HCT116 (cell line): Measurements from ENCODE around the gene ING3. TPM values are rescaled to one million over a fixed set of nuclear protein-coding genes. Genes with fewer than 3 reads are reported as not detected.

Experiments used
- ATAC-seq: fragments of 200-7000 bp; cut with Tn5 transposase; 2 replicates; pipeline ENCODE4 v1.9.1; 2020; ENCODE audit warnings: mild to moderate bottlenecking, moderate library complexity
- BruUV-seq: library from RNA; stranded (reverse); fragments of 400-500 nt; replicated peaks from 2 replicates; lab custom pipeline; 2021; lab: Mats Ljungman, UMichigan
- CTCF ChIA-PET: fragments of 300-600 bp; sonication (Branson Sonifier 250); formaldehyde crosslinking; loops from one replicate; lab custom pipeline; 2021; ENCODE audit warnings: antibody characterized with exemption; lab: Charles Lee
- POLR2A ChIA-PET: fragments of 300-600, 350-600 bp; sonication (Branson Sonifier 250); formaldehyde crosslinking; loops from one replicate; lab custom pipeline; 2021; ENCODE audit warnings: antibody characterized with exemption; lab: Charles Lee
- RAD21 ChIA-PET, 2 experiments: fragments of 300-600 bp; sonication (Branson Sonifier 250); formaldehyde crosslinking; loops; one replicate each; lab custom pipeline; 2023; ENCODE audit warnings: low total read pairs in 2 of 2; ENCODE audit not compliant: uncharacterized antibody in 2 of 2, unreplicated experiment in 2 of 2, low non-redundant PET in 1 of 2; lab: Charles Lee
- DNase-seq: peaks from one replicate; pipeline ENCODE4 v3.0.0-alpha.2; 2010; ENCODE audit warnings: low read depth, low spot score
- H2AFZ ChIP-seq: fragments of 200-600 bp; shearing (Covaris generic), sonication (generic); 2 replicates; pipeline ENCODE4 v1.6.1; 2017; ENCODE audit warnings: low read depth, mixed run types, mixed read lengths, antibody characterized with exemption, low read length; ENCODE audit not compliant: poor library complexity, severe bottlenecking
- H3K27ac ChIP-seq: 2 replicates; pipeline ENCODE4 v1.5.1; 2012; ENCODE audit warnings: low read depth, low read length
- H3K27me3 ChIP-seq: fragments of 200-600 bp; sonication (generic); 2 replicates; pipeline ENCODE4 v1.6.1; 2016; ENCODE audit warnings: mixed run types, low read length, mixed read lengths; ENCODE audit not compliant: insufficient read depth
- H3K36me3 ChIP-seq, 2 experiments: fragments of 200-500 bp in 1 of 2; fragments of 200-600 bp in 1 of 2; sonication (Bioruptor generic) in 1 of 2; sonication (generic) in 1 of 2; 2 replicates each; pipeline versions ENCODE4 v1.5.1 to v1.6.1; 2014 to 2016; ENCODE audit warnings: low read length in 2 of 2, inconsistent platforms in 1 of 2, mixed read lengths in 1 of 2, mixed run types in 1 of 2; ENCODE audit not compliant: insufficient read depth in 2 of 2, control insufficient read depth in 1 of 2
- H3K4me1 ChIP-seq, 2 experiments: fragments of 200-600 bp in 1 of 2; sonication (generic) in 1 of 2; 2 replicates each; pipeline versions ENCODE4 v1.5.1 to v1.6.1; 2012 to 2017; ENCODE audit warnings: low read length in 2 of 2, inconsistent platforms in 1 of 2, mild to moderate bottlenecking in 1 of 2, mixed read lengths in 1 of 2, mixed run types in 1 of 2, moderate library complexity in 1 of 2; ENCODE audit not compliant: insufficient read depth in 2 of 2, control insufficient read depth in 1 of 2
- H3K4me2 ChIP-seq: fragments of 200-600 bp; sonication (generic); 2 replicates; pipeline ENCODE4 v1.6.1; 2017; ENCODE audit warnings: mixed run types, low read length, mixed read lengths
- H3K4me3 ChIP-seq, 2 experiments: fragments of 200-600 bp in 1 of 2; sonication (generic) in 1 of 2; replicated peaks in 1 of 2; 2 replicates each; pipeline ENCODE4 v1.5.1; 2011 to 2016; ENCODE audit warnings: low read length in 2 of 2, control low read depth in 1 of 2, low read depth in 1 of 2, mild to moderate bottlenecking in 1 of 2, mixed read lengths in 1 of 2, mixed run types in 1 of 2
- H3K79me2 ChIP-seq: fragments of 200-600 bp; sonication (generic); 2 replicates; pipeline ENCODE4 v1.6.1; 2017; ENCODE audit warnings: mild to moderate bottlenecking, mixed run types, low read length, moderate library complexity, mixed read lengths; ENCODE audit not compliant: insufficient read depth
- H3K9ac ChIP-seq: fragments of 200-600 bp; sonication (generic); 2 replicates; pipeline ENCODE4 v1.6.1; 2016; ENCODE audit warnings: low read length, mixed read lengths
- H3K9me2 ChIP-seq: fragments of 200-600 bp; sonication (generic), shearing (Covaris generic); 2 replicates; pipeline ENCODE4 v1.6.1; 2017; ENCODE audit warnings: mixed run types, mild to moderate bottlenecking, moderate library complexity; ENCODE audit not compliant: insufficient read depth
- H3K9me3 ChIP-seq, 2 experiments: fragments of 200-500 bp in 1 of 2; fragments of 200-600 bp in 1 of 2; sonication (Bioruptor generic) in 1 of 2; sonication (generic) in 1 of 2; 2 replicates each; pipeline ENCODE4 v1.6.1; 2014 to 2017; ENCODE audit warnings: low read length in 2 of 2, mixed read lengths in 2 of 2, inconsistent platforms in 1 of 2, low read depth in 1 of 2, mild to moderate bottlenecking in 1 of 2, mixed run types in 1 of 2, moderate library complexity in 1 of 2; ENCODE audit not compliant: control insufficient read depth in 1 of 2, insufficient read depth in 1 of 2
- H4K20me1 ChIP-seq: fragments of 200-600 bp; sonication (generic), shearing (Covaris generic); 2 replicates; pipeline ENCODE4 v1.6.1; 2017; ENCODE audit warnings: mixed run types, mild to moderate bottlenecking, moderate library complexity; ENCODE audit not compliant: insufficient read depth
- CBX3 ChIP-seq: IDR thresholded peaks from 2 replicates; pipeline ENCODE4 v1.6.1; 2012; ENCODE audit warnings: low read depth
- CEBPB ChIP-seq: IDR thresholded peaks from 2 replicates; pipeline ENCODE4 v1.6.1; 2012; ENCODE audit warnings: low read depth
- CTCF ChIP-seq, 3 experiments: fragments of 200-600 bp in 1 of 3; sonication (generic) in 1 of 3; IDR thresholded peaks in 2 of 3; conservative IDR thresholded peaks in 1 of 3; 2 replicates each; pipeline ENCODE4 v1.5.1; 2012 to 2017; ENCODE audit warnings: low read depth in 2 of 3, low read length in 2 of 3, antibody characterized with exemption in 1 of 3, borderline replicate concordance in 1 of 3, control low read depth in 1 of 3, mild to moderate bottlenecking in 1 of 3, mixed read lengths in 1 of 3, mixed run types in 1 of 3, moderate library complexity in 1 of 3; ENCODE audit not compliant: insufficient read depth in 1 of 3
- EGR1 ChIP-seq: IDR thresholded peaks from 2 replicates; pipeline ENCODE4 v1.6.1; 2012; ENCODE audit warnings: low read depth
- ELF1 ChIP-seq: IDR thresholded peaks from 2 replicates; pipeline ENCODE4 v1.6.1; 2012; ENCODE audit warnings: low read depth, borderline replicate concordance
- EZH2phosphoT487 ChIP-seq: fragments of 200-600 bp; IDR thresholded peaks from 2 replicates; pipeline ENCODE4 v1.6.1; 2018; ENCODE audit warnings: antibody characterized with exemption, borderline replicate concordance
- FOSL1 ChIP-seq: IDR thresholded peaks from 2 replicates; pipeline ENCODE4 v1.6.1; 2012; ENCODE audit warnings: low read depth
- JUND ChIP-seq: IDR thresholded peaks from 2 replicates; pipeline ENCODE4 v1.6.1; 2012
- MAX ChIP-seq: IDR thresholded peaks from 2 replicates; pipeline ENCODE4 v1.6.1; 2012
- POLR2A ChIP-seq: IDR thresholded peaks from 2 replicates; pipeline ENCODE4 v1.7.0; 2011; ENCODE audit warnings: borderline replicate concordance; ENCODE audit not compliant: insufficient read depth, insufficient read length; ENCODE audit errors: extremely low read depth
- POLR2AphosphoS5 ChIP-seq: IDR thresholded peaks from 2 replicates; pipeline ENCODE4 v1.6.1; 2011; ENCODE audit warnings: mild to moderate bottlenecking, low read depth, low read length, moderate library complexity
- SIN3A ChIP-seq: IDR thresholded peaks from 2 replicates; pipeline ENCODE4 v1.6.1; 2012; ENCODE audit warnings: low read depth
- SP1 ChIP-seq: IDR thresholded peaks from 2 replicates; pipeline ENCODE4 v1.6.1; 2012; ENCODE audit warnings: low read depth
- SRF ChIP-seq: IDR thresholded peaks from 2 replicates; pipeline ENCODE4 v1.6.1; 2012; ENCODE audit warnings: low read depth
- YY1 ChIP-seq: IDR thresholded peaks from 2 replicates; pipeline ENCODE4 v1.6.1; 2011; ENCODE audit warnings: low read length, low read depth, moderate library complexity, mild to moderate bottlenecking; ENCODE audit not compliant: insufficient replicate concordance; ENCODE audit errors: extremely low read depth
- ZNF274 ChIP-seq: fragments of 200-500 bp; sonication (Bioruptor generic); IDR thresholded peaks from 2 replicates; pipeline ENCODE4 v1.6.1; 2014; ENCODE audit warnings: mild to moderate bottlenecking, low read depth, low read length, inconsistent platforms
- intact Hi-C: fragments of 100-400 bp; cut with micrococcal nuclease; formaldehyde crosslinking; loops from 2 replicates; pipeline ENCODE4 v1.10.0; 2022
- total RNA-seq: library from RNA; stranded (reverse); gene quantifications from one replicate; pipeline ENCODE4 v1.2.1, GENCODE V29; 2021; ENCODE audit not compliant: unreplicated experiment

Gene ING3
- total RNA-seq, 1 experiment from 2014 or later = 16.2 TPM

GRCh38 chr7:121011401-121011800 lies 60.8 kb downstream of the ING3 start (continued):
- TF ChIP-seq CBX3 = no peak
- TF ChIP-seq SP1 = no peak
- no peak for TF ChIP-seq CTCF (IDR thresholded peaks at IDR 0.05 in 2 of 3, conservative IDR thresholded peaks at IDR 0.05 in 1 of 3; ENCODE audit: borderline replicate concordance in 1 of 3, insufficient read depth in 1 of 3, low read depth in 2 of 3, low read length in 2 of 3)
- TF ChIP-seq EZH2phosphoT487 = no peak
- TF ChIP-seq FOSL1 = no peak
- no peak for TF ChIP-seq ELF1
- TF ChIP-seq SRF = no peak
- TF ChIP-seq EGR1 = no peak
- TF ChIP-seq SIN3A = no peak
- no peak for TF ChIP-seq JUND

- Histone ChIP-seq H3K27ac (no peak overlapping the region), H3K4me3 (no peak overlapping the region), H3K36me3 (no peaks in the 10 kb centered on the region), H4K20me1 (no peaks in the 10 kb centered on the region), H3K79me2 (no peaks in the 10 kb centered on the region), H2AFZ (no peak overlapping the region), H3K9me3 (no peaks in the 10 kb centered on the region), H3K27me3 (no peaks in the 10 kb centered on the region), H3K9me2 (no peaks in the 10 kb centered on the region), H3K9ac (no peak overlapping the region), H3K4me2 (no peak overlapping the region), H3K4me1 (no peaks in the 10 kb centered on the region)
- DNase-seq (no peak), ATAC-seq (no peak)
- POLR2A ChIA-PET = no interaction called here
- TF ChIP-seq CEBPB = no peak
- TF ChIP-seq FOSL1 = no peak
- no peak for TF ChIP-seq ZNF274
- no peak for TF ChIP-seq POLR2AphosphoS5
- TF ChIP-seq MAX = no peak
- no peak for TF ChIP-seq YY1
- no peak for TF ChIP-seq EZH2phosphoT487
- no peak for TF ChIP-seq CBX3
- TF ChIP-seq POLR2A = no peak
- no peak for TF ChIP-seq CTCF (IDR thresholded peaks at IDR 0.05 in 2 of 3, conservative IDR thresholded peaks at IDR 0.05 in 1 of 3; ENCODE audit: borderline replicate concordance in 1 of 3, insufficient read depth in 1 of 3, low read depth in 2 of 3, low read length in 2 of 3)
- no peak for TF ChIP-seq SP1
- intact Hi-C loops = no loop called here
- RAD21 ChIA-PET = no interaction called here
- CTCF ChIA-PET = no interaction called here
- no TSS peak for BruUV-seq
Observed at GRCh38 chr7:121012170-121012874, 61.7 kb downstream of the ING3 start.
